ENCODE data around the gene LHX3. TPM values are rescaled to one million over a fixed set of nuclear protein-coding genes. Genes with fewer than 3 reads are reported as not detected.
A peak's percentile ranks its signal among the peaks of the same experiment; 100 is the strongest.

Gene LHX3
- total RNA-seq, 1 donor from 2014 or later, result not detected

DNA sequence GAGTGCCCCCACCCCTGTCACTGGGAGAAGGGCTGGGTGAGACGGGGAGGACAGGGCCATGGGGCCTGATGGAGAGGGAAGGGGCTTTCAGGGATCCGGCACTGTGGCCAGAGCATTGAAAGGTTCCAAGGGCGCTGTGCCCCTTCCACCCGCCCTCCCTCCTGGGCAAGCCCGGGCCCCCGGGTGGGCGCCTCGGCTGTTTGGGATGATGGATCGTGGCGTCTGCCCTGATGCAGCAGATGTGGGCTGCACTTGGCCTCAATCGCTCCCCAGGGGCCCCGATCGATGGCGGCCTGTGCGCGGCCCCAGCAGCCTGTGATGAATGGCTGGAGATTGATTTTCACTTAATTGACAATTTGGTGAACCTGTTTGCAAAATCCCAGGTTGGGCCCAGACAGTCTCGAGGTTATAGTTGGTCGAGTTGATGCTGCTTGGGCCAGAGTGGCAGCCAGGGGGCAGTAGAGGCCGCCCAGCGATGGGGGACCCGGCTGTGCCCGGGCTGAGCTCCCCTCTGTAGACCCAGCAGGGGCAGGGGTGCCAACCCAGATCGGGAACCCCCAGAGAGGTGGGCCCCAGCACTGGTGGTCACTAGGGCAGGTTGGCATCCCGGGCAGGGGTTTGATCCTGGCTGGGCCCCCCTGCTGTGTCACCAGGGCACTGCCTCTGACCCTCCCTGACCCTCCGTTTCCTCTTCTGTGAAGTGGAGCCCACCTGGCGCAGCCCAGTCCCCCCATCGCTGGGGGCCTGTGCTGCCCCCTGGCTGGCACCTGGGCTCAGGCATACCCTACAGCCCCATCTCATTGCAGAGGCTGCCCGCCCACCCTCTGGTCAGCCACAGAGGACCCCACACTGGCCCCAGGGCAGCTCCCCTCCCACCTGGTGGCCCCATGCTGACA is 34.7 kb downstream of the LHX3 start:
- Histone ChIP-seq H3K27ac (ENCODE audit: low read depth, low read length) (no peak overlapping the region), H3K27me3 (ENCODE audit: insufficient read depth, low read length) (peaks cover 6% of the 10 kb centered on the region), H2AFZ (ENCODE audit: low read depth, low read length) (no peak overlapping the region), H3K9ac (ENCODE audit: low read length) (no peak overlapping the region), H3K36me3 (ENCODE audit: insufficient read depth, low read length) (no peaks in the 10 kb centered on the region), H4K20me1 (ENCODE audit: insufficient read depth, low read length) (no peaks in the 10 kb centered on the region), H3K79me2 (ENCODE audit: insufficient read depth, low read length) (no peaks in the 10 kb centered on the region), H3K9me3 (ENCODE audit: insufficient read depth, low read depth, low read length) (no peaks in the 10 kb centered on the region), H3K4me3 (ENCODE audit: insufficient read depth, low read depth, low read length) (no peak overlapping the region), H3K4me2 (ENCODE audit: low read length) (no peak overlapping the region), H3K4me1 (ENCODE audit: insufficient read depth, low read length) (no peaks in the 10 kb centered on the region)
- Mint-ChIP-seq H3K36me3 (ENCODE audit: low read depth, unreplicated experiment) (no peaks in the 10 kb centered on the region), H3K4me3 (ENCODE audit: unreplicated experiment) (no peak overlapping the region), H3K27me3 (ENCODE audit: low read depth, unreplicated experiment) (peaks cover 36% of the 10 kb centered on the region), H3K9me3 (ENCODE audit: unreplicated experiment) (peaks cover 3% of the 10 kb centered on the region), H3K27ac (ENCODE audit: unreplicated experiment) (no peak overlapping the region), H3K4me1 (ENCODE audit: low read depth, unreplicated experiment) (no peaks in the 10 kb centered on the region)
- TF ChIP-seq EZH2 (IDR thresholded peaks at IDR 0.05; ENCODE audit: insufficient read depth, low read length) (no peak), CTCF (IDR thresholded peaks at IDR 0.05; ENCODE audit: insufficient read depth, low read depth, low read length) (peak; percentile 48)
- no peak for FAIRE-seq
- DNase-seq (ENCODE audit: low read depth), result no peak

- no peak for TF ChIP-seq EZH2 (IDR thresholded peaks at IDR 0.05; ENCODE audit: insufficient read depth, low read length)
- TF ChIP-seq CTCF (IDR thresholded peaks at IDR 0.05; ENCODE audit: insufficient read depth, low read depth, low read length), result no peak
- Histone ChIP-seq H2AFZ (ENCODE audit: low read depth, low read length) (no peak overlapping the region), H3K27me3 (ENCODE audit: insufficient read depth, low read length) (peaks cover 6% of the 10 kb centered on the region), H4K20me1 (ENCODE audit: insufficient read depth, low read length) (no peaks in the 10 kb centered on the region), H3K4me3 (ENCODE audit: insufficient read depth, low read depth, low read length) (no peak overlapping the region), H3K79me2 (ENCODE audit: insufficient read depth, low read length) (no peaks in the 10 kb centered on the region), H3K36me3 (ENCODE audit: insufficient read depth, low read length) (no peaks in the 10 kb centered on the region), H3K27ac (ENCODE audit: low read depth, low read length) (no peak overlapping the region), H3K9me3 (ENCODE audit: insufficient read depth, low read depth, low read length) (no peaks in the 10 kb centered on the region), H3K4me2 (ENCODE audit: low read length) (no peak overlapping the region), H3K9ac (ENCODE audit: low read length) (no peak overlapping the region), H3K4me1 (ENCODE audit: insufficient read depth, low read length) (no peaks in the 10 kb centered on the region)
- Mint-ChIP-seq H3K4me1 (ENCODE audit: low read depth, unreplicated experiment) (no peaks in the 10 kb centered on the region), H3K9me3 (ENCODE audit: unreplicated experiment) (peaks cover 5% of the 10 kb centered on the region), H3K4me3 (ENCODE audit: unreplicated experiment) (no peak overlapping the region), H3K27ac (ENCODE audit: unreplicated experiment) (no peak overlapping the region), H3K36me3 (ENCODE audit: low read depth, unreplicated experiment) (no peaks in the 10 kb centered on the region), H3K27me3 (ENCODE audit: low read depth, unreplicated experiment) (peaks cover 36% of the 10 kb centered on the region)
- DNase-seq (ENCODE audit: low read depth) (no peak), FAIRE-seq (no peak)
Measured at GRCh38 chr9:136169495-136169894, 35.4 kb downstream of the LHX3 start.
